Measurements from ENCODE around the gene PRADC1.
A peak's percentile ranks its signal among the peaks of the same experiment; 100 is the strongest.

Gene PRADC1

GRCh38 chr2:73238149-73238548 lies 5.1 kb upstream of the PRADC1 start:
- Histone ChIP-seq H3K27me3 (ENCODE audit: control insufficient read depth in 2 of 2, insufficient read depth in 2 of 2, low read length in 2 of 2) (no peaks in the 10 kb centered on the region), H3K4me1 (ENCODE audit: control insufficient read depth in 2 of 2, insufficient read depth in 2 of 2, low read length in 2 of 2) (peaks cover 4 to 14% of the 10 kb centered on the region in 2 donors), H3K9ac (ENCODE audit: low read depth in 1 of 2, low read length in 2 of 2) (no peak overlapping the region), H3K4me3 (ENCODE audit: low read length in 2 of 2) (no peak overlapping the region), H3K36me3 (ENCODE audit: control insufficient read depth in 2 of 2, insufficient read depth in 2 of 2, low read length in 2 of 2) (peaks cover 28 to 32% of the 10 kb centered on the region in 2 donors), H3K9me3 (ENCODE audit: control insufficient read depth in 2 of 2, low read length in 2 of 2) (no peaks in the 10 kb centered on the region), H3K27ac (ENCODE audit: low read depth in 2 of 2, low read length in 2 of 2) (no peak overlapping the region)

- Histone ChIP-seq H3K9me3 (ENCODE audit: control insufficient read depth in 2 of 2, low read length in 2 of 2) (no peaks in the 10 kb centered on the region), H3K4me1 (ENCODE audit: control insufficient read depth in 2 of 2, insufficient read depth in 2 of 2, low read length in 2 of 2) (peaks cover 9 to 21% of the 10 kb centered on the region in 2 donors), H3K9ac (ENCODE audit: low read depth in 1 of 2, low read length in 2 of 2) (no peak overlapping the region), H3K4me3 (ENCODE audit: low read length in 2 of 2) (no peak overlapping the region), H3K27me3 (ENCODE audit: control insufficient read depth in 2 of 2, insufficient read depth in 2 of 2, low read length in 2 of 2) (no peaks in the 10 kb centered on the region), H3K36me3 (ENCODE audit: control insufficient read depth in 2 of 2, insufficient read depth in 2 of 2, low read length in 2 of 2) (peaks cover 21 to 24% of the 10 kb centered on the region in 2 donors), H3K27ac (ENCODE audit: low read depth in 2 of 2, low read length in 2 of 2) (no peak overlapping the region)
Measured at GRCh38 chr2:73237168-73237567, 4.1 kb upstream of the PRADC1 start.

DNA sequence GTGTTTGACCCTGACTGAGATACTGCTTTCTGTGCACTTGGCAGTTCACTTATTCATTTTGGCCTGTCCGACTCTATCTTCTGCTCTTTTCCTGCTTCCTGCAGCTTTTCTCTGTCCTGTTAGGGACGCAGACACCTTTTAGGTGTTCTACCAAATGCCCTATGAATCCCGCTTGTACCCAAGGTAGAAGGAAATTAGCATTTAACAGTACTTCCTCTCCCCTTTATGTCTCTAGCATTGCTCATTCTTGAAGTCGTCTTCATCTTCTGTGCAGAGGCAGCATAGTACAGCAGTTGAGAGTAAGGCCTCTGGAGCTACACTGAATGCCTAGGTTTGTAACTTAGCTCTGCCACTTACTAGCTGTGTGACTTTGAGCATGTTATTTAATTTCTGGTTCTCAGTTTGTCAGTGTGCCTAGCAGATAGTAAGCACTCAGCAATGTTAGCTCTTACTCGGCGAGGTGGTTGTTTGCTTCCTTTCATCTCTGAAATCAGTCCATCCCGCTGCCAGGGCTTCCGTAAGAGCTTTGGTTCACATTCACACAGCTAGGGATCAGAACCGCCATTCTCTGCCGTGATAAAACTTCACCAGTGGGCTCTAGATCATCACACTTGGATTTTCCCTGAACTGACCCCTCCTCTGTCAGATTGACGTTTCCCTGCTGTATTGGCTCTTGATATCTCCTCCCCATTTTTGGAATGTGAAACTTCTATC lies 2.4 kb upstream of the PRADC1 start:
- Histone ChIP-seq H3K27ac (ENCODE audit: low read depth in 2 of 2, low read length in 2 of 2) (no peak overlapping the region), H3K9me3 (ENCODE audit: control insufficient read depth in 2 of 2, low read length in 2 of 2) (no peaks in the 10 kb centered on the region), H3K9ac (ENCODE audit: low read depth in 1 of 2, low read length in 2 of 2) (peak overlapping the region; percentile 81 to 95), H3K36me3 (ENCODE audit: control insufficient read depth in 2 of 2, insufficient read depth in 2 of 2, low read length in 2 of 2) (peaks cover 15 to 19% of the 10 kb centered on the region in 2 donors), H3K4me1 (ENCODE audit: control insufficient read depth in 2 of 2, insufficient read depth in 2 of 2, low read length in 2 of 2) (peaks cover 9 to 21% of the 10 kb centered on the region in 2 donors), H3K4me3 (ENCODE audit: low read length in 2 of 2) (peak overlapping the region; percentile 90 to 91), H3K27me3 (ENCODE audit: control insufficient read depth in 2 of 2, insufficient read depth in 2 of 2, low read length in 2 of 2) (no peaks in the 10 kb centered on the region)

- H3K27ac ChIP-seq (ENCODE audit: low read depth in 2 of 2, low read length in 2 of 2), result peak within 1 kb of the TSS; percentile 94 to 96
- peaks cover 12 to 16% of the 10 kb centered on the region in 2 donors for H3K36me3 ChIP-seq (ENCODE audit: control insufficient read depth in 2 of 2, insufficient read depth in 2 of 2, low read length in 2 of 2)
- peak within 1 kb of the TSS; percentile 90 to 91 for H3K4me3 ChIP-seq (ENCODE audit: low read length in 2 of 2)
- no peaks in the 10 kb centered on the region for H3K27me3 ChIP-seq (ENCODE audit: control insufficient read depth in 2 of 2, insufficient read depth in 2 of 2, low read length in 2 of 2)
- no peaks in the 10 kb centered on the region for H3K9me3 ChIP-seq (ENCODE audit: control insufficient read depth in 2 of 2, low read length in 2 of 2)
- peaks cover 9 to 21% of the 10 kb centered on the region in 2 donors for H3K4me1 ChIP-seq (ENCODE audit: control insufficient read depth in 2 of 2, insufficient read depth in 2 of 2, low read length in 2 of 2)
- peak within 1 kb of the TSS; percentile 81 to 95 for H3K9ac ChIP-seq (ENCODE audit: low read depth in 1 of 2, low read length in 2 of 2)
Measured at GRCh38 chr2:73233932-73234832, 1.1 kb upstream of the PRADC1 start, which contains the start of gene CCT7. Gene CCT7, plus strand, starts transcription at chr2:73234308. Its CDS starts 71 bp downstream, at chr2:73234379.

DNA sequence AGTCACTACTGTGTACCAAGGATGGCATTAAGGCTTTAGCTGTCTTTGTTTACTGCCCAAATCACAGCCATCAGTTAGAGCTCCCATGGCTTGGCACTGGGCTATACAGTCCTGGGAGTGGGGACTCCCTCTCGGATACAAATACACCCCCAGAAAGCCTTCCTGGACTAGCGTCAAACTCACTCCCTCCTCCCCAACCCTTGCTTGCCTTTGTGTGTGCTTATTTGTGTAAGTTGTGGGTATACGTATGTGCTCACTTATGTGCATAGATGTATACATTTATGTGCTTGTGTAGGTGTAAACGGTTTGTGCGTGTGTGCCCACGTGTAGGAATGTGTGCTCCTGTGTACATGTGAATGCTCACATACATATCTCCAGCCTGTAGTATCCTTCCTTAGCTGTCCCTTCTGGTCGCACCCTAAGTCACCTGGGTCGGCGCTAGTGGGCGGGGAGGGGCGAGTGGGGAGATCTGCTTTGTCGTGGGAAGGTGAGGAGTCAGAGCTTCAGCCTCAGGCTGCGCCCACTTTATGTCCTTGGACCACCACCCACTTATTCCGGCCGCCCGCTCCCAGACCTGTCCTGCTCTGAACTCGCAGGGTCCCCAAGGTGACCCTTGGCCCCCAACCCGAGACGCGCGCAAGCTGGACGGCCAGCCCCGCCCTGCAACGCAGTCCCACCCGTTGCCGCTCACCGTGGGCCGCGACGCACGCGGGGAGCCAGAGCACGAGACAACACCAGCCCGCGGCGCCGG lies 461 bp downstream of the PRADC1 start:
- H3K36me3 ChIP-seq (ENCODE audit: control insufficient read depth in 2 of 2, insufficient read depth in 2 of 2, low read length in 2 of 2), result peaks cover 21 to 26% of the 10 kb centered on the region in 2 donors
- H3K9ac ChIP-seq (ENCODE audit: low read depth in 1 of 2, low read length in 2 of 2), result peak overlapping the region; percentile 68 to 69
- no peaks in the 10 kb centered on the region for H3K9me3 ChIP-seq (ENCODE audit: control insufficient read depth in 2 of 2, low read length in 2 of 2)
- peak overlapping the region; percentile 46 to 96 for H3K27ac ChIP-seq (ENCODE audit: low read depth in 2 of 2, low read length in 2 of 2)
- peak overlapping the region; percentile 90 to 91 for H3K4me3 ChIP-seq (ENCODE audit: low read length in 2 of 2)
- no peaks in the 10 kb centered on the region for H3K27me3 ChIP-seq (ENCODE audit: control insufficient read depth in 2 of 2, insufficient read depth in 2 of 2, low read length in 2 of 2)
- peaks cover 9 to 21% of the 10 kb centered on the region in 2 donors for H3K4me1 ChIP-seq (ENCODE audit: control insufficient read depth in 2 of 2, insufficient read depth in 2 of 2, low read length in 2 of 2)

GRCh38 chr2:73228631-73229030 lies 4.4 kb downstream of the PRADC1 start:
- H3K9me3 ChIP-seq (ENCODE audit: control insufficient read depth in 2 of 2, low read length in 2 of 2), result no peaks in the 10 kb centered on the region
- H3K4me1 ChIP-seq (ENCODE audit: control insufficient read depth in 2 of 2, insufficient read depth in 2 of 2, low read length in 2 of 2), result peaks cover 5 to 7% of the 10 kb centered on the region in 2 donors
- no peak overlapping the region for H3K27ac ChIP-seq (ENCODE audit: low read depth in 2 of 2, low read length in 2 of 2)
- no peak overlapping the region for H3K4me3 ChIP-seq (ENCODE audit: low read length in 2 of 2)
- H3K9ac ChIP-seq (ENCODE audit: low read depth in 1 of 2, low read length in 2 of 2), result no peak overlapping the region
- H3K36me3 ChIP-seq (ENCODE audit: control insufficient read depth in 2 of 2, insufficient read depth in 2 of 2, low read length in 2 of 2), result peaks cover 28 to 48% of the 10 kb centered on the region in 2 donors
- H3K27me3 ChIP-seq (ENCODE audit: control insufficient read depth in 2 of 2, insufficient read depth in 2 of 2, low read length in 2 of 2), result no peaks in the 10 kb centered on the region

GRCh38 chr2:73227086-73227485 lies 6.0 kb downstream of the PRADC1 start:
- H3K4me3 ChIP-seq (ENCODE audit: low read length in 2 of 2), result no peak overlapping the region
- H3K9me3 ChIP-seq (ENCODE audit: control insufficient read depth in 2 of 2, low read length in 2 of 2), result no peaks in the 10 kb centered on the region
- H3K27me3 ChIP-seq (ENCODE audit: control insufficient read depth in 2 of 2, insufficient read depth in 2 of 2, low read length in 2 of 2), result no peaks in the 10 kb centered on the region
- no peak overlapping the region for H3K27ac ChIP-seq (ENCODE audit: low read depth in 2 of 2, low read length in 2 of 2)
- no peaks in the 10 kb centered on the region for H3K4me1 ChIP-seq (ENCODE audit: control insufficient read depth in 2 of 2, insufficient read depth in 2 of 2, low read length in 2 of 2)
- H3K36me3 ChIP-seq (ENCODE audit: control insufficient read depth in 2 of 2, insufficient read depth in 2 of 2, low read length in 2 of 2), result peaks cover 33 to 64% of the 10 kb centered on the region in 2 donors
- no peak overlapping the region for H3K9ac ChIP-seq (ENCODE audit: low read depth in 1 of 2, low read length in 2 of 2)

GRCh38 chr2:73225513-73226360 lies 7.3 kb downstream of the PRADC1 start:
- no peak overlapping the region for H3K9ac ChIP-seq (ENCODE audit: low read depth in 1 of 2, low read length in 2 of 2)
- no peak overlapping the region for H3K27ac ChIP-seq (ENCODE audit: low read depth in 2 of 2, low read length in 2 of 2)
- no peaks in the 10 kb centered on the region for H3K4me1 ChIP-seq (ENCODE audit: control insufficient read depth in 2 of 2, insufficient read depth in 2 of 2, low read length in 2 of 2)
- H3K27me3 ChIP-seq (ENCODE audit: control insufficient read depth in 2 of 2, insufficient read depth in 2 of 2, low read length in 2 of 2), result no peaks in the 10 kb centered on the region
- H3K36me3 ChIP-seq (ENCODE audit: control insufficient read depth in 2 of 2, insufficient read depth in 2 of 2, low read length in 2 of 2), result peaks cover 33 to 75% of the 10 kb centered on the region in 2 donors
- H3K9me3 ChIP-seq (ENCODE audit: control insufficient read depth in 2 of 2, low read length in 2 of 2), result no peaks in the 10 kb centered on the region
- H3K4me3 ChIP-seq (ENCODE audit: low read length in 2 of 2), result no peak overlapping the region

- H3K9me3 ChIP-seq (ENCODE audit: control insufficient read depth in 2 of 2, low read length in 2 of 2), result no peaks in the 10 kb centered on the region
- no peaks in the 10 kb centered on the region for H3K4me1 ChIP-seq (ENCODE audit: control insufficient read depth in 2 of 2, insufficient read depth in 2 of 2, low read length in 2 of 2)
- no peak overlapping the region for H3K4me3 ChIP-seq (ENCODE audit: low read length in 2 of 2)
- no peaks in the 10 kb centered on the region for H3K27me3 ChIP-seq (ENCODE audit: control insufficient read depth in 2 of 2, insufficient read depth in 2 of 2, low read length in 2 of 2)
- H3K9ac ChIP-seq (ENCODE audit: low read depth in 1 of 2, low read length in 2 of 2), result no peak overlapping the region
- H3K27ac ChIP-seq (ENCODE audit: low read depth in 2 of 2, low read length in 2 of 2), result no peak overlapping the region
- peaks cover 28 to 74% of the 10 kb centered on the region in 2 donors for H3K36me3 ChIP-seq (ENCODE audit: control insufficient read depth in 2 of 2, insufficient read depth in 2 of 2, low read length in 2 of 2)
Measured at GRCh38 chr2:73223821-73224220, 9.2 kb downstream of the PRADC1 start.

Measured in mucosa of rectum (tissue), 2 donors.